Measurements from ENCODE around the gene MYOF.
"Not testable (repeated sequence)": the region's sequence is repeated elsewhere in the genome, so short reads cannot be mapped to it uniquely, and the experiment has no call there.

MYOF gene

GRCh38 chr10:93456480-93456879, 25.7 kb downstream of the MYOF start:
- DNase-seq, result no peak

- DNase-seq, result no peak
These were observed 27.4 kb downstream of the MYOF start for GRCh38 chr10:93454736-93455135.

DNA sequence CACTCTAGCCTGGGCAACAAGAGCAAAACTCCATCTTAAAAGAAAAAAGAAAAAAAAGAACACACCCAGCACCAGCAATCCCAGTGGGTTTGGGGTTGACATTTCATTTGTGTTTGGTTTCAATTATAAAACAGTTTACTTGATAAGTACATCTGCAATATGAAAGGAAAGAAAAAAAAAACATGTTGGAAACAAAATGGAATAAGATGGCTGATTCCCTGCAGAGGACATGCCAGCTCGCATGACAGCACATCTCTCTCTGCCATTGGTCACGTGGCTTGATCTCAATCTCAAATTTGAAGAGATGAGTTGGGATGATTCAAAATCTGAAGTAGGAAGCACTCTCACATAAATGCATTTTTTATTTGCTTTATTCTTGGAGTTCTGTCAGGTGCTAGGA, 28.0 kb downstream of the MYOF start:
- DNase-seq, result no peak

- DNase-seq, result no peak
These were observed 30.0 kb downstream of the MYOF start for GRCh38 chr10:93452143-93452542.

DNA sequence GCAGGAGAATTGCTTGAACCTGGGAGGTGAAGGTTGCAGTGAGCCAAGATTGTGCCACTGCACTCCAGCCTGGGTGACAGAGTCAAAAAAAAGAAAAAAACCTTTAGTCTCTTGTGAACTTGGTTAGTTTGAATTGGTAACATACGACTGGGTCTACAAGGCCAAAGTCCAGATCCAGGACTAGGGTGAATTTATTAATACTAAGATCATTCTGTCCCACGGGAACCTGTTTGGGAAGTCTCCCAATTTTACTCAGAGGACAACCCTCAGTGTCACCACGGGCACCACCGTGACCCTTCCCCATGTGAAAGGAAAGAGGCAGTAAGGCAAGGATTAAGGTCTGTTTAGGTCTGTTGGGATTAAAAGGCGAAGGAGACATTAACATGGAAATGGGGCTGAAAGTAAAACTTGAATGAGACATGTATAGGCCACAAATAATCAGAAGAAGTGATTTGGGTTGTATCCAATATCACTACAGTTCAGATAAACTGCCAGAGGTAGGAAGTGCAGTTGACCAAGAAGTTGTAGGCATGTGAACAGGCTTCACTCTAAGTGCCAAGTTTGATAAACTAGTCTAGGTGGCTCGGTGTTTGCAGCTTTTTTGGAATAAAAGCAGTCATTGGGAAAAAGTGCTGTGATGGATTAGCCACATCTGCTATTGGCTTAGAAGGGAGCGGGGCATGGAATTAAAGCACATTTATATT, 30.7 kb downstream of the MYOF start:
- DNase-seq, result no peak

DNA sequence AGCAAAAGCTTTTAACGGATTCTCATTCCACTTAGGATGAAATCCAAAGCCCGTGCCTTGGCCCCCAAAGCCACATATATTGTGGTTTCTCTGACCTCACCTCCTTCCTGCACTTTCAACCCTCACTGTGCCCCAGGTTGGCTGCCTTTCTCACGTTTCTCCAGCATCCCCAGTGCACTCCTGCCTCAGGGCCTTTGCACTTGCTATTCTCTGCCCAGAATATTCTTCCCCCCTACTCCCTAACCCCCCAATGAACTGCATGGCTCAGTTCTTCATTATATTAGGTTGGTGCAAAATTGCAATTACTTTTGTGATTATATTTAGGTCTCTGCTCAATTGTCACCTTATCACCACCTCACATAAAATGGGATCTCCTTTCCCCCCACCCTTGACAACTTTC, 34.2 kb downstream of the MYOF start:
- DNase-seq, result no peak

DNA sequence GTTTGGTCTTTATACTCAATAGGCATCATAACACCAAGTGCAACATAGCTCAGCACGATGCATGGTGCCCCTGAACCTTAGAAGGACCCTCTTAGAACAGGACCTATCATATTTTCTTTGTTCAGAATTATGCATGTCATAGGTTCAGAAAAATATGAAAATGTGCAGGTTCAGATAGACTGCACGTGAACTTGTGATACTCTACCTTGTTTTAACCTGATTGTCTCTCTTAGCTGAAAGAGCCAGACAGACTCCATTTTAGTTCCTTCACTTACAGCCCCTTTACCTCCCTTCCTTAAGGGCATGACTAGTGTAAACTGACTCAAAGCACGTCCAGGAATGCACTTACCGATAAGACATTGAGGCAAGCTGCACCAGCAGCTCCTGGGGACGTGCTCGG, 35.1 kb downstream of the MYOF start:
- no peak for DNase-seq

DNA sequence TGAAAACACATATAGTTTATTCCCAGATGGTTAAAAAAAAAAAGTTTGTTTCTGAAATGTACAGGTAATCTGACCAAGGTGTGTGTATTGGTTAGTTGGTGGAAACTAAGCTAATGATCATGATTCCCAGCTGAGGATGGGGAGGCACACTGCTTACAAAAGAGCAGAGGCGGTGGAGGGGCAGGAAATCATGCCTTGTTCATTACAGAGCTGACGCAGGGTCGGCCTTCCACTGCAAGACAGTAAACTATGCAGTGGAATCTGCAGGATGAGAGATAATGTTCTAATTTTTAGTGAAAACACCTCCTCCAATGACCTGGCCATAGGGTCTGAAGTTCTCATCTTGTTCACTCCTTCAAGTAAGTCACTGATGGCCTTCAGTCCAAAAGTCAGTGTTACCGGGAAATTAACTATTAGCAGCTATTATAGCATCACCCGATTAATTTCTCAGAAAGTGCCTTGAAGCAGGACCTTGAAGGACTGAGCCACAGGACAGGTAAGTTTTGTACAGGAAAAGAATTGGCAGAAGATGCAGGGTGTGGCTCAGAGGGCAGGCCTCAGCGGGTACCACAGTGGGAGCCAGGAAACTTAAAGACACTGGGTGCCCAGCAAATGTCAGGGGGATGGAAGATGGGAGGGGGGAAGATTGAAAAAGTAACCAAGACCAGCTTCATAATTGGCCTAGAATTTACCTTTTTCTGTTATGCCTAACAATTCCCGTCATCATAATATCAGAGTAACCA, 36.0 kb downstream of the MYOF start:
- no peak for DNase-seq

GRCh38 chr10:93445097-93445960, 36.8 kb downstream of the MYOF start:
- DNase-seq, result no peak

GRCh38 chr10:93443481-93443880, 38.7 kb downstream of the MYOF start:
- no peak for DNase-seq

GRCh38 chr10:93442721-93443120, 39.4 kb downstream of the MYOF start:
- DNase-seq, result not testable (repeated sequence)

DNA sequence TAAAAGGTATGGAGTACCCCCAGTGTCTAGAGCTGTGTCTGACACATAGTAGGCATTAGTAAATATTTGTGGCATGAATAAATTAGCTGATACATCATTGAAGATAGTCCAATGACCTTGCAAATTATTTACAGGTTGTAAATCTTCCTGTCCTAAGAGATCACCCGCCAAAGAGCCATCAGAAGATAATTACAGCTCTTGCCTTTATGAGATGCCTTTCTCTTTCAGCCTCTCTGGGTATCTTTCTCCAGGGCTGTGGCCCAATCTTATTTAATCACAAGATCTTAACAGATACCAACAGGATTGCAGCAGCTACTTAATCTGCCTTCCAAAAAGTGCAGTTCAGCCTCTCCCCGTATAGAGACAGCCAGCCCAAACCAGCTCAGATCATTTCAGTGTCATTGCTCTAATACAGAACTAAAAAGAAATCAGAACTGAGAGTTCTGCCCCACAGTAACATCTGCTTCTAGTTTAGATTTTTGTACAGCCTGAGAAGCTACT, 41.5 kb downstream of the MYOF start:
- DNase-seq, result no peak

GRCh38 chr10:93438613-93439253, 43.4 kb downstream of the MYOF start:
- no peak for DNase-seq

- DNase-seq, result no peak
These were observed 44.1 kb downstream of the MYOF start for GRCh38 chr10:93437946-93438612.

GRCh38 chr10:93437086-93437945, 44.8 kb downstream of the MYOF start:
- DNase-seq, result peak; percentile 54

DNA sequence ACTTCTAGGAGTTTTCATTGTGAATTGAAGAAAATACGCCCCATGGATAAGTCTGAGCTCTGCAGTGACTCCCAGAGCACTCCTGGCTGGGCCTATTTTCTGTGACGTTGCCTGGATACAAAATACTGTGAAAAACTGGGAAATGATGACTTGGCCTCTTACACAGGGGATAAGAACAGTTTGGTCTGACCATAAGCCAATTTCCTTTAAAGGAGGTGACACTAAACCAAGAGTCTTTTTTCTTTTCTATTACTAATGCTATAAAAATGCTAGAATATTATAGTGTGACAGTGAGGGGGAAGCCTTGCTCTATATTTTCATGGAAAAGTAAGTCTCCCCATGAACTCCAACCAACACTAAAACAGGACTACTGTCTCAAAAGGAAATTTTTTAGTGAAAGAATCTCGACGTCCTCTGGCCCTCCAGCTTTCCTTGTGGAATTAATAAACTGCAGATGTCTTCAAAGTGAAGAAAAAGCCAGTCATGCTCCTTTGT, 45.5 kb downstream of the MYOF start:
- no peak for DNase-seq

- DNase-seq, result no peak
These were observed 46.3 kb downstream of the MYOF start for GRCh38 chr10:93435621-93436397.

- DNase-seq, result no peak
These were observed 47.1 kb downstream of the MYOF start for GRCh38 chr10:93434991-93435491.

- DNase-seq, result no peak
These were observed 50.8 kb downstream of the MYOF start for GRCh38 chr10:93431361-93431760.

- DNase-seq, result no peak
These were observed 56.3 kb downstream of the MYOF start for GRCh38 chr10:93425861-93426260.
